SK-N-MC (cell line): Measurements from ENCODE around the gene FASTK.

Source experiments
- DNase-seq: peaks from one replicate; pipeline ENCODE4 v3.0.0-alpha.2; 2011; ENCODE audit warnings: low read depth, low spot score
- H3K27ac ChIP-seq: fragments of 200-600 bp; sonication (generic); 2 replicates; pipeline ENCODE4 v1.5.1; 2016; ENCODE audit warnings: mixed run types
- H3K36me3 ChIP-seq: fragments of 200-600 bp; sonication (generic); 2 replicates; pipeline ENCODE4 v1.6.1; 2017; ENCODE audit warnings: antibody characterized with exemption, low read length, mixed read lengths; ENCODE audit not compliant: insufficient read depth
- H3K4me3 ChIP-seq: fragments of 200-600 bp; sonication (generic); 2 replicates; pipeline ENCODE4 v1.5.1; 2016
- H3K9ac ChIP-seq: fragments of 200-600 bp; sonication (generic); 2 replicates; pipeline ENCODE4 v1.8.0; 2017; ENCODE audit warnings: mixed run types, mixed read lengths; ENCODE audit not compliant: insufficient read length
- H3K9me3 ChIP-seq: fragments of 200-600 bp; sonication (generic); 2 replicates; pipeline ENCODE4 v1.6.1; 2017; ENCODE audit warnings: low read depth, mild to moderate bottlenecking, antibody characterized with exemption, low read length, moderate library complexity, mixed read lengths
- EZH2 ChIP-seq: fragments of 200-600 bp; sonication (generic); IDR thresholded peaks from one replicate; pipeline ENCODE4 v1.6.1; 2017; ENCODE audit warnings: antibody characterized with exemption
- FOXP2 ChIP-seq: optimal IDR thresholded peaks from 2 replicates; pipeline ENCODE3; 2011; ENCODE audit warnings: mild to moderate bottlenecking, moderate library complexity; ENCODE audit not compliant: insufficient read depth; ENCODE audit errors: extremely low read length, control extremely low read depth
- POLR2AphosphoS5 ChIP-seq: IDR thresholded peaks from 2 replicates; pipeline ENCODE4 v1.6.1; 2012; ENCODE audit warnings: mild to moderate bottlenecking, low read depth, low read length, borderline replicate concordance

The FASTK gene

GRCh38 chr7:151080522-151081169, at the start of gene FASTK:
FASTK (minus strand) TSS chr7:151080809; CDS start chr7:151080766, 43 bp downstream.
- Histone ChIP-seq H3K9me3 (no peaks in the 10 kb centered on the region), H3K27ac (peak within 1 kb of the TSS; percentile 83), H3K9ac (peak within 1 kb of the TSS; percentile 97), H3K4me3 (peak within 1 kb of the TSS; percentile 97), H3K36me3 (peaks cover 7% of the 10 kb centered on the region; the same call in 1 of the 2 replicates)
- no peak for DNase-seq
- TF ChIP-seq FOXP2 (peak; percentile 67), POLR2AphosphoS5 (peak; percentile 92), EZH2 (no peak)

- TF ChIP-seq POLR2AphosphoS5: no peak
- TF ChIP-seq EZH2: no peak
- no peak for TF ChIP-seq FOXP2
- Histone ChIP-seq H3K4me3 (no peak overlapping the region), H3K36me3 (peaks cover 17% of the 10 kb centered on the region; the same call in 1 of the 2 replicates), H3K9me3 (no peaks in the 10 kb centered on the region), H3K9ac (no peak overlapping the region), H3K27ac (no peak overlapping the region)
- DNase-seq: no peak
Observed at GRCh38 chr7:151129960-151130591, 49.5 kb upstream of the FASTK start.

GRCh38 chr7:151129117-151129959, 48.7 kb upstream of the FASTK start:
- no peak for DNase-seq
- no peak overlapping the region for H3K9ac ChIP-seq
- no peaks in the 10 kb centered on the region for H3K9me3 ChIP-seq
- H3K36me3 ChIP-seq: peaks cover 17% of the 10 kb centered on the region; the same call in 1 of the 2 replicates
- H3K27ac ChIP-seq: no peak overlapping the region
- TF ChIP-seq EZH2: no peak
- H3K4me3 ChIP-seq: no peak overlapping the region

GRCh38 chr7:151128716-151129115, 48.1 kb upstream of the FASTK start:
- TF ChIP-seq EZH2: no peak
- no peak for TF ChIP-seq FOXP2
- TF ChIP-seq POLR2AphosphoS5: no peak
- peaks cover 22% of the 10 kb centered on the region; the same call in 1 of the 2 replicates for H3K36me3 ChIP-seq
- no peak overlapping the region for H3K27ac ChIP-seq
- DNase-seq: no peak
- no peak overlapping the region for H3K9ac ChIP-seq
- H3K4me3 ChIP-seq: no peak overlapping the region
- no peaks in the 10 kb centered on the region for H3K9me3 ChIP-seq

- no peak for TF ChIP-seq POLR2AphosphoS5
- TF ChIP-seq FOXP2: no peak
- TF ChIP-seq EZH2: no peak
- Histone ChIP-seq H3K36me3 (peaks cover 28% of the 10 kb centered on the region; the same call in 1 of the 2 replicates), H3K27ac (no peak overlapping the region)
Observed at GRCh38 chr7:151128144-151128543, 47.5 kb upstream of the FASTK start.

GRCh38 chr7:151126491-151127137, 46.0 kb upstream of the FASTK start:
- DNase-seq: no peak
- no peaks in the 10 kb centered on the region for H3K9me3 ChIP-seq
- H3K27ac ChIP-seq: no peak overlapping the region
- no peak overlapping the region for H3K9ac ChIP-seq
- peaks cover 29% of the 10 kb centered on the region; the same call in 1 of the 2 replicates for H3K36me3 ChIP-seq
- no peak overlapping the region for H3K4me3 ChIP-seq
- TF ChIP-seq EZH2 (no peak), FOXP2 (no peak), POLR2AphosphoS5 (no peak)

More at GRCh38 chr7:151128144-151128543, 47.5 kb upstream of the FASTK start:
- H3K9me3 ChIP-seq: no peaks in the 10 kb centered on the region
- no peak overlapping the region for H3K4me3 ChIP-seq
- DNase-seq: no peak
- no peak overlapping the region for H3K9ac ChIP-seq

- Histone ChIP-seq H3K36me3 (peaks cover 29% of the 10 kb centered on the region; the same call in 1 of the 2 replicates), H3K9ac (no peak overlapping the region)
Observed at GRCh38 chr7:151125846-151126481, 45.4 kb upstream of the FASTK start.

More at GRCh38 chr7:151125846-151126481, 45.4 kb upstream of the FASTK start:
- Histone ChIP-seq H3K9me3 (no peaks in the 10 kb centered on the region), H3K27ac (no peak overlapping the region), H3K4me3 (no peak overlapping the region)
- no peak for DNase-seq
- TF ChIP-seq EZH2 (no peak), FOXP2 (no peak)
